Activated CD8-positive, alpha-beta memory T cell treated with anti-CD3 and anti-CD28 coated beads, Interleukin-2, amount 50 U/mL, for 4 hours (primary cell): ENCODE data around the gene FBXL20.

Experiments used
- DNase-seq: peaks from one replicate; pipeline ENCODE4 v3.0.0-alpha.2; 2020

Gene FBXL20

GRCh38 chr17:39223907-39224777 lies 177.3 kb downstream of the FBXL20 start:
- DNase-seq: no peak

GRCh38 chr17:39222866-39223834 lies 178.3 kb downstream of the FBXL20 start:
- no peak for DNase-seq

GRCh38 chr17:39222151-39222550 lies 179.3 kb downstream of the FBXL20 start:
- DNase-seq: no peak

GRCh38 chr17:39221572-39221971 lies 179.9 kb downstream of the FBXL20 start:
- no peak for DNase-seq

- DNase-seq: no peak
Measured at GRCh38 chr17:39219647-39220154, 181.7 kb downstream of the FBXL20 start.

- no peak for DNase-seq
Measured at GRCh38 chr17:39218906-39219305, 182.5 kb downstream of the FBXL20 start.

- DNase-seq: no peak
Measured at GRCh38 chr17:39217734-39218369, 183.6 kb downstream of the FBXL20 start.

- no peak for DNase-seq
Measured at GRCh38 chr17:39213852-39214251, 187.6 kb downstream of the FBXL20 start.

GRCh38 chr17:39212841-39213480 lies 188.5 kb downstream of the FBXL20 start:
- DNase-seq: no peak

- no peak for DNase-seq
Measured at GRCh38 chr17:39212195-39212810, 189.1 kb downstream of the FBXL20 start.

GRCh38 chr17:39210093-39210434 lies 191.4 kb downstream of the FBXL20 start:
- no peak for DNase-seq

GRCh38 chr17:39209317-39210092 lies 191.9 kb downstream of the FBXL20 start:
- DNase-seq: peak; percentile 90

GRCh38 chr17:39208893-39209292 lies 192.5 kb downstream of the FBXL20 start:
- DNase-seq: no peak

- peak; percentile 55 for DNase-seq
Measured at GRCh38 chr17:39208136-39208535, 193.3 kb downstream of the FBXL20 start.

GRCh38 chr17:39205112-39205526 lies 196.3 kb downstream of the FBXL20 start:
- no peak for DNase-seq

- no peak for DNase-seq
Measured at GRCh38 chr17:39204245-39204644, 197.2 kb downstream of the FBXL20 start.
